Mucosa of descending colon (tissue), 3 donors: Measurements from ENCODE around the gene SEC14L5. TPM values are rescaled to one million over a fixed set of nuclear protein-coding genes. Genes with fewer than 3 reads are reported as not detected.

Source experiments
- ATAC-seq: fragments of 200-7000 bp; cut with Tn5 transposase; one replicate; pipeline ENCODE4 v1.9.1; 2020; ENCODE audit warnings: mild to moderate bottlenecking, moderate library complexity
- DNase-seq, 3 donors: peaks; one replicate each; pipeline ENCODE4 v3.0.0-alpha.2; 2020
- H3K36me3 ChIP-seq: fragments of 200-600 bp; one replicate; pipeline ENCODE4 v1.8.0; 2021; ENCODE audit warnings: low read depth, mild to moderate bottlenecking
- H3K4me1 ChIP-seq: fragments of 200-600 bp; one replicate; pipeline ENCODE4 v1.8.0; 2021; ENCODE audit warnings: low read depth, mild to moderate bottlenecking
- H3K4me3 ChIP-seq: fragments of 200-600 bp; one replicate; pipeline ENCODE4 v1.8.0; 2021; ENCODE audit warnings: mild to moderate bottlenecking
- H3K9me3 ChIP-seq: fragments of 200-600 bp; one replicate; pipeline ENCODE4 v1.8.0; 2021; ENCODE audit warnings: mild to moderate bottlenecking
- CTCF ChIP-seq: fragments of 200-600 bp; IDR thresholded peaks from one replicate; pipeline ENCODE4 v1.8.0; 2022; ENCODE audit warnings: antibody characterized with exemption, mild to moderate bottlenecking
- intact Hi-C, 2 donors: fragments of 100-400 bp; cut with DNase I in 1 of 2; cut with micrococcal nuclease in 1 of 2; formaldehyde crosslinking; loops; one replicate each; pipeline versions ENCODE4 v1.11.0 to v1.11.1; 2022; cut with DNase I, micrococcal nuclease
- total RNA-seq, 3 donors: library from RNA; stranded (reverse); fragmentation: NEBNext Ultra II Directional in 2 of 3; extraction: Animal tissue kit (Norgen Biotek cat#: 25700) in 2 of 3; gene quantifications; one replicate each; pipeline versions ENCODE4 v1.2.1 to v1.2.4, GENCODE V29; 2021 to 2023
- donor health status: DM: no; HTN: no; CAD: no; lungs with moderate emphysema.
- donor health status: DM: no; HTN: no; CAD: no.
- donor health status: DM: no; HTN: yes; CAD: no.

The SEC14L5 gene
- total RNA-seq, 3 donors from 2014 or later: 1.3 to 1.6 (median 1.4) TPM

GRCh38 chr16:4979164-4979563 lies 21.0 kb downstream of the SEC14L5 start:
- H3K9me3 ChIP-seq: peaks cover 2% of the 10 kb centered on the region
- ATAC-seq (no peak), DNase-seq (no peak)
- H3K4me1 ChIP-seq: peaks cover 14% of the 10 kb centered on the region
- no peak for TF ChIP-seq CTCF
- intact Hi-C loops: no loop called here
- no peak overlapping the region for H3K4me3 ChIP-seq
- no peaks in the 10 kb centered on the region for H3K36me3 ChIP-seq

- TF ChIP-seq CTCF: no peak
- H3K9me3 ChIP-seq: peaks cover 2% of the 10 kb centered on the region
- H3K4me1 ChIP-seq: peaks cover 14% of the 10 kb centered on the region
- DNase-seq: no peak
- intact Hi-C loops: no loop called here
- H3K4me3 ChIP-seq: no peak overlapping the region
- H3K36me3 ChIP-seq: no peaks in the 10 kb centered on the region
- no peak for ATAC-seq
Observed at GRCh38 chr16:4979736-4980660, 21.9 kb downstream of the SEC14L5 start.

GRCh38 chr16:4980691-4981090 lies 22.6 kb downstream of the SEC14L5 start:
- Histone ChIP-seq H3K4me3 (no peak overlapping the region), H3K9me3 (peaks cover 2% of the 10 kb centered on the region), H3K36me3 (no peaks in the 10 kb centered on the region), H3K4me1 (peaks cover 14% of the 10 kb centered on the region)
- TF ChIP-seq CTCF: no peak
- ATAC-seq: no peak
- no peak for DNase-seq
- intact Hi-C loops: no loop called here

- ATAC-seq (no peak), DNase-seq (no peak)
- Histone ChIP-seq H3K36me3 (no peaks in the 10 kb centered on the region), H3K4me3 (no peak overlapping the region), H3K4me1 (peaks cover 9% of the 10 kb centered on the region), H3K9me3 (no peaks in the 10 kb centered on the region)
- intact Hi-C loops: no loop called here
- TF ChIP-seq CTCF: no peak
Observed at GRCh38 chr16:4981473-4981872, 23.3 kb downstream of the SEC14L5 start.

- Histone ChIP-seq H3K4me1 (peaks cover 1% of the 10 kb centered on the region), H3K36me3 (no peaks in the 10 kb centered on the region), H3K4me3 (no peak overlapping the region), H3K9me3 (no peaks in the 10 kb centered on the region)
- DNase-seq (no peak), ATAC-seq (no peak)
- no peak for TF ChIP-seq CTCF
- intact Hi-C loops: no loop called here
Observed at GRCh38 chr16:4982056-4982867, 24.1 kb downstream of the SEC14L5 start.
